Medulla oblongata (tissue), 1 donor: Measurements from ENCODE around the gene CAV1.
"Not testable (repeated sequence)": the region's sequence is repeated elsewhere in the genome, so short reads cannot be mapped to it uniquely, and the experiment has no call there.

Experiments
- DNase-seq: peaks from one replicate; pipeline ENCODE4 v3.0.0-alpha.2; 2015; ENCODE audit errors: extremely low spot score

Gene CAV1, protein sequence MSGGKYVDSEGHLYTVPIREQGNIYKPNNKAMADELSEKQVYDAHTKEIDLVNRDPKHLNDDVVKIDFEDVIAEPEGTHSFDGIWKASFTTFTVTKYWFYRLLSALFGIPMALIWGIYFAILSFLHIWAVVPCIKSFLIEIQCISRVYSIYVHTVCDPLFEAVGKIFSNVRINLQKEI

DNA sequence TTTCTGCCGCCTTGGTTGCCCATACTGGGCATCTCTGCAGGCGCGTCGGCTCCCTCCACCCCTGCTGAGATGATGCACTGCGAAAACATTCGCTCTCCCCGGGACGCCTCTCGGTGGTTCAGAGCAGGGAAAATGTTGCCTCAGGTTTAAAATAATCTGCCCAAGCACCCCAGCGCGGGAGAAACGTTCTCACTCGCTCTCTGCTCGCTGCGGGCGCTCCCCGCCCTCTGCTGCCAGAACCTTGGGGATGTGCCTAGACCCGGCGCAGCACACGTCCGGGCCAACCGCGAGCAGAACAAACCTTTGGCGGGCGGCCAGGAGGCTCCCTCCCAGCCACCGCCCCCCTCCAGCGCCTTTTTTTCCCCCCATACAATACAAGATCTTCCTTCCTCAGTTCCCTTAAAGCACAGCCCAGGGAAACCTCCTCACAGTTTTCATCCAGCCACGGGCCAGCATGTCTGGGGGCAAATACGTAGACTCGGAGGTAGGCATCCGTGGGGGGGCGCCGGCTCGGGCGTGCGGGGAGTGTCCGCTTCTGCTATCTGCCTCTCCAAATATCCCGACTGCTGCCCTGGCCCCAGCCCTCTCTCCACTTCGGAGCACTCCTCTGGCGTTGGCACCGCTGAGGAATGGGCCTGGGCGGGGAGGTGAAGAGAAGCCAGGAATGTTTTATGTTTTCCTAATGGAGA lies at the start of gene CAV1:
CAV1 (plus strand) TSS at position 428 of the 689 bp plus-strand sequence; CDS start at position 455, 27 bp downstream.
- peak; percentile 46 for DNase-seq

DNA sequence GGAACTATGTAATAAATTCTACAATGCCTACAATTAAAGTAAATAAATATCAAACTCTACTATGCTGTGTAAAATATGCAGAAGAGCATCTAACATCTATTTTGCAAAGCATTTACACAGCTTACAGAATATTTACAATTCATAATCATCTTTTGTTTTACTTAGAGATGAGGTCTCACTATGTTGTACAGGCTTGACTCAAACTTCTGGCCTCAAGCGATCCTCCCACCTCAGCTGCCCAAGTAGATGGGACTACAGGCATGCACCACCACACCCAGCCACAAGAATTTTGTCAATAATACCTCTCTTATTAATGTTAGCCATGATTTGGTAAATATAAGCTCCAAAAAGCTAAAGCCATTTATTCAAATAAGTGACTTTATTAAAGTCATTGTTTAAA lies 47.2 kb upstream of the CAV1 start:
- DNase-seq: no peak

DNA sequence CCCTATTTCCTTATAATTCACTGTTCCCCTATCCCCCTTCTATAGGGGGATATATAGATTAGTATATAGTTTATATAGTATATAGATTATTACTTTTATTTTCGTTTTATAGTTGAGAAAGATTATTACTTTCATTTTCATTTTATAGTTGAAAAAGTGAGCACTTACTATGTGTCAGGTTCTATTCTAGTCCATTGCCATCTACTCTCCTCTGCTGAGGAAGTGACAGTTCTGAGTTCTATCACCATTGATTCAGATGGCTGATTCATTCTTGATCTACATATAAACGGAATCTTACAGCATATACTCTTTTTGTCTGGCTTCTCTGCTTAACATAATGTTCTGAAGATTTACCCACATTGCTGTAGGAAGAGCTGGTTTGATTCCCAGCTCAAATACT lies 46.0 kb upstream of the CAV1 start:
- DNase-seq: no peak

DNA sequence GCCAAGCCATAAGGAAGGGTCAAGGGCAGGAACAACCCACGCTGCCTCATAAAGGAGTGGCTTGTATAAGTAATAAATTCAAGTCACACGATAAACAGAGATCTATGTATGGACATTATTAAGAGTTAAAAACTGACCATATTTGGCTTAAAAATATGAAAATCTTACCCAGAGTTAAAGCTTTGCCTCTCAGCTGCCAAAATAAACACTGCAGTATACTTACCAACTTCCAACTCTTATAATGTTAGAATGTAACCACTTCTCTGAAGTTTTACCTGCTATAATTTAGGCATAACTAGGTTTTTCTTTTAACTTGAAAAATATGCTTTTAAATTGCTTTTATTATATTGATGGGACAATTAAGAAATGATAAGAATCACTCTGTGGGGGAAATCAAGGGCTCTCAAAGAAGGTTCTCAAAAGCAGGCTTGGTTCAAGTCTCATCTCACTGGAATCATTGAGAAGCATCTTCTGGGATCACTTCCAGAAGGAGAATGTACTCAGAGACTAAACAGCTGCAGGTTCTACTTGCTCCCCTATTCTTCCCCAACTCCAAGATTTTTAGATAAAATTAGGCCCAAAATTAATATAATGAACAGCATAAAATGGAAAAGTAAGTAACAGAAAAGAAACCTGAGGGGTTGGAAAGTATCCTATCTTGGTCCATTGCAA lies 41.4 kb upstream of the CAV1 start:
- no peak for DNase-seq

DNA sequence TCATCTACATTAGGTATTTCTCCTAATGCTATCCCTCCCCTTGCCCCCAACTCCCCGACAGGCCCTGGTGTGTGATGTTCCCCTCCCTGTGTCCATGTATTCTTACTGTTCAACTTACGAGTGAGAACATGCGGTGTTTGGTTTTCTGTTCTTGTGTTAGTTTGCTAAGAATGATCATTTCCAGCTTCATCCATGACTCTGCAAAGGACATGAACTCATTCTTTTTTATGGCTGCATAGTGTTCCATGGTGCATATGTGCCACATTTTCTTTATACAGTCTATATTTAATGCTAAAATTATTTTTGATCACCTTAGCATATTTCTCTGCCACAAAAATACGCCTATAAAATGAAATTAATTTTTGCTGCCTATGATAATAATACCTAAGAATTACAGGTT lies 40.4 kb upstream of the CAV1 start:
- DNase-seq: not testable (repeated sequence)

DNA sequence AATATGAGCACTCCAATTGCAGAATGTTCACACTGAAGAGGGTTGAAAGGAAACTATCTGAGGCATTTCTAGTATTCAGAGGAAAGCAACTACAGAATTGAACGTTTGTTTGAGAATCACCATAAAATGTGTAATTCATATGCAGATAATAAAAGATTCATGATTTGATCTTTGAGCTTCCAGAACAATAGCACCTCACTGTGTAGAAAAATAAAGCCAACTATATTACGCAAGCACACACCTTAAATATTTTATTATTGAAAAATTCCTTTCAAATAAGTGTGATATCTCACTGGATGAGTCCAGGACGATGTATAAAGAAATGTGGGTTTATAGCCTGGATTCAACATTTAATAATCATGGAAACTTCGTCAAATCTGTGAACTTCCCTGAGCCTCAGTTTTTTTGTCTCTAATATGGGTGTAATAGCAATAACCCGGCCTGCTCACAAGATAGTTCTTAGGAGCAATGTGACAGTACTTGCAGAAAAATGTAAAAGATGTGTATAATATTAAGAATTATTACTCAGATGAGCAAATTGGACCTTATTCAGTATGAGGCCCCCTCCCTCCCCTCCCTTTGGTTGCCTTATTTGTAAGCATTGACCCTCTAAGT lies 36.8 kb upstream of the CAV1 start:
- DNase-seq: no peak

DNA sequence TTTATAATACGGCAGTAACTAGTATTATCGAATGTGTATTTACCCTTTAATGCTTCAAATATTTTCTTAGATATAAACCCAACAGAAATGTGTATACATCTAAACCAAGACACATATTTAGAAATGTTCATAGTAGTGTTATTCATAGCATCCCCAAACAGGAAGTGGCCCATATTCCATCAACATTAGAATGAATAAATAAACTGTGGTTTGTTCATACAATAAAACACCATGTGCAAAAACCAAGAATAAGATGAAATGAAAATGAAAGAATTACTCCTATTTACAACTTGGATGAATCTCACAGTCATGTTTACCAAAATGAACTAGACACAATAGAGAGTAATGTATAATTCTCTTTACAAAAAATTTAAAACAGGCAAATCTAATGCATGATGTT lies 34.5 kb upstream of the CAV1 start:
- DNase-seq: no peak

DNA sequence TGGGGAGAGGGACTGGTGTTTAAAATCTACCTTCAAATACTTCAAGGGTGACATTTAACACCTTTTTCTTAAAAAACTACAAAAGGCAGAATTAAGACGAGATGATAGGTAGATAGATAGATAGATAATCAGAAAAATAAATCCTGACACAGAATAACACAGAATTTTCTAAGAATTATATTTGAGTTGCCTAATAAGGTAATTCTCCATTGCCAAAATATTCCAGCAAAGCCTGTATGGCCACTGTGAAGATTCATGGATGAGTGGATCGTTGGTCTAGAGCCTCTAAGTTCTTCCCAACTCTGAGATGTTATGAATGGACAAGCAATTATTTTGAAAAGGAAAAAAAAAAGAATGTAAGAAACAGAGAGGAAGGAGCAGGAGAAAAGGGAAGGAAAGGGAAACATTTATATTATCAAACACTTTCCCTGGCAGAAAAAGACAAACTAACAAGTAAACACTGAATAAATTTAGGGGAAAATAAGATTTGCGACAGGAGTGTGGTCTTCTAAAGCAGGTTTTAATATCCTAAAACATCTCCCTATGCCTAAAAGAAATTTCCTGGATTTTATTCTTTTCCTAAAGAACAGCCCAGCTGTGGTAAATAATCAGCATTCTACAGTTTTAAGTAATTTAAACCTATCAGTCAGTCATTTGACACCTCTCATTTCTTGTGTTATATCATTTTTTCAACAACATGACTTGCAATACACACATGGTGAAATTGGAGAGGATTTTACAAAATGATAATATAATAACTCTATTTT lies 32.8 kb upstream of the CAV1 start:
- DNase-seq: no peak

DNA sequence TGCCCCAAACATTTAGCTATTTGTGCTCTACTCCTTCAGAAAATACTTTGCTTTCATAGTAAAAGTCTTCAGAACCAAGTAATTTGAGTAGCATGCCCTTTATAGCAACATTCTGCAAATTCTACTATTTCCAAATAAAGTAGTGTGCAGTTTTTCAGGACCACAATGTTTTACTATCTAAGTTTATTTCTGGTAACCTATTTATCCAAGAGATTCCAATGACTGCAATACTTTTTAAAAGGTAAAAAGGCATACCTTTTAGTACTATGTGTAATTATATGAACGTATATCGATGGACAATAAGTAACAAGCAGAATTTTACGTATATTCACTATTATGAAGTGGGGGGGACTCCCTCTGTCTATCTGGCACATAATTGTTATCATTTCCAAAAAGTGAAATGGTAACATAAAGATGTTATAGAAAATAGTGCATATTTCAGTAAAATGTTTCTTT lies 32.2 kb upstream of the CAV1 start:
- DNase-seq: no peak

DNA sequence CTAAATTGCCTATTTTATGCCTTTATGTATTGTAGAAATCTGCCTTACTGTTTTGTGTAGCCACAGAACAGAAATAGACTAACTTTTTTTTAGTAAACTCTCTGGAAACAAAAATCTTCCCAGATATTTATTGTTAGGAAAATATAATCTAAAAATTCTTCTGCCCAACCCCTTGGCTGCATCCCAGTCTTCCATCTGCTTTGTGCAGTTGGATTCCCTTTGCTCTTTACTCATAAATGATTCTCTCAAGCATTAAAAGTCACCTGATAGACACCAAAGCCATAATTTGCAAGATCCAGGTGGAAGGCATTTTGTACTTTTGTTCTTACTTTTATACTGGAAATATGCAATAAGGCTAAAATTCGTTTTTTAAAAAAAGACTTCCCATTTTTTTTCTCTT lies 31.4 kb upstream of the CAV1 start:
- no peak for DNase-seq

DNA sequence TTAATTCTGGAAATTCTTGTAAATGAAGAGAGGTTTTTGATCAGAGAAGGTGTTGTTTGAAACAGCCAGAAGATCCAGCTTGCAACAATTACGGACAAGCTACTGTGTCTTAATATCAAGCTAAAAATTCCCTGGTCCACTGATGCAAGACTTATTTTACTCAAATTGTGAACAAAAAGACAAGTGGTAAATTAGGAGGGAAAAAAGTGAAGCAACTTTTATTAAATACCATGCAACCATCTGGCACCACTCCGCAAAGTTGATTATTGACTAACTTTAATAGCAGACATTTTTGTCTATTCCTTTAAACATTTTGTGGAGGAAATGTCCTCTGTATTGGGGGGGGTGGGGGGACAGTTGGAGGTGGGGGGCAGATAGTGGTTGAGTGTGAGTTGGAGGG lies 30.4 kb upstream of the CAV1 start:
- no peak for DNase-seq

DNA sequence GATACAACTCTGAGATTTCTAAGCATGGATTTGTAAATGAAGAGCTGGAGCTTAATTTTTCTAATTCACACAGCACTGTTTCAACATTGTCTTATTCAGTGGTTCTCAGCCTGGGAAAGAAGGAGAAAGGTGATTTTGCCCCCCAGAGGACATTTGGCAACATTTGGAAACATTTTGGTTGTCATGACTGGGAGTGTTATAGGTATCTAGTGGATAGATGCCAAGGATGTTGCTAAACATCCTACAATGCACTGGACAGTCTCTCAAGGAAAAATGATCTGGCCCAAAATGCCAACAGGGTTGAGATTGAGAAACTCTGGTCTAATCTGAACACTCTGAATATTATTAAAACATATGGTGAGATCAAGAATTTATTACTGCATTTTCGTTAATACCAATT lies 29.1 kb upstream of the CAV1 start:
- DNase-seq: no peak

DNA sequence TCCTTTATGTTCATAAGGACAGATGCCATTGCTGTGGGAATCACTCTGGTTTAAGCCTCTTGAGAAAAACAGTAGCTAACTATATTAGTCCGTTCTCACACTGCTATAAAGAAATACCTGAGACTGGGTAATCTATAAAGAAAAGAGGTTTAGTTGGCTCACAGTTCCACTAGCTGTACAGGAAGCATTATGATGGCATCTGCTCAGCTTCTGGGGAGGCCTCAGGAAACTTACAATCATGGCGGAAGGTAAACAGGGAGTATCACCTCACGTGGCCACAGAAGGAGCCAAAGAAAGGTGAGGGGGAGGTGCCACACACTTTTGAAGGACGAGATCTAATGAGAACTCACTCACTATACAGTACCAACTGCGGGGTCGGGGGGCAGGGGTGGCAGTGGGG lies 28.2 kb upstream of the CAV1 start:
- no peak for DNase-seq

DNA sequence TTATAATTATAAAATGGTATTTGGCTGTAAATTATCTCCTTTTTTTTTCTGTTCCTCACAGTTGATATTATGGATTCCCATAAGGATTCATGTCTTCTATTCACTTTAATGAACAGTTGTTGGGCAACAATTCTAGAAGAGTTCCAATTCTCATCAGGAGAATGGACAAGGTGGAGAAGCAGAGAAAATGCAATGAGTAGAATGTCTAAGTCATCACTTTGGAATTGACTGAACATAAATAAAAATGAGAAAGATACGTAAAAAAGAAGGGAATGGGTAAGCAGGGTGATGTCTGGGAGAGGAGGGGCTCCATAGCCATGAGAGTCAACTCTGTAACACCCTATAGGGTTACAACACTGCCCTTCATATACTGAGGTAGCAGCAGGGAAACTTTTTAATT lies 27.1 kb upstream of the CAV1 start:
- no peak for DNase-seq

DNA sequence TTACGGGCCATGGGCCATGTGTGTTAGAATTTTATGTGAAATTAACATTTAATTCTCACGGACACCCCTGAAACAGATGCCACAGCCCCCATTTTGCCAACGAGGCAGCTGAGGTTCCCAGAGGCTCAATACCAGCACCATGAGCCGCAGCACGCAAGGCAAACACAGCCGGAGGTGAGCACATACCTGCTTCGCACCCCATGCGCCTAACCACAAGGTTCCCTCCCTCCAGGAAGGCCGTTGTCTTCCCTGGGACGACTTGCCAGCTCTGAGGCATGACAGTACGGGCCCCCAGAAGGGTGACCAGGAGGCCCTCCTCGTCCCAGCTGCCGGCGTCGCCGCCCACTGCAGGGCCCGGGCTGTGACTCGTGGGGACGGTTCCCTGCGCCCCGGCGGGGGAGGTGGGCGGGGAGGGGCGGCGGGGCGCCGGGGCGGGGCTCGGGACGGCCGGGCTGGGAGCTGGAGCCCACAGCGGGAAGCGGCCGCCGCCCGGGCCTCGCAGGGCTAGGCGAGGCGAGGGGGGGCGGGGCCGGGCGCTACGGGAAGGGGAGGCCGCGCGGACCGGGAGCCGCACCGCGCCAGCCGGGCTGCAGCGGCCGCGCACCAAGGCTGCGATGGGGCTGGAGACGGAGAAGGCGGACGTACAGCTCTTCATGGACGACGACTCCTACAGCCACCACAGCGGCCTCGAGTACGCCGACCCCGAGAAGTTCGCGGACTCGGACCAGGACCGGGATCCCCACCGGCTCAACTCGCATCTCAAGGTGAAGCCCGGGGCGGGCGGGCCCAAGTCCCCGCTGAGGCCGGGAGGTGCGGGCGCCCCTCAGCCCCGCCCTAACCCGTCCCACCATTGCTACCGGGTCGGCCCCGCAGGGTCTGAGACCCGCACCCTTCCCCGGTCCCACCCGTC lies 25.4 kb upstream of the CAV1 start, which contains the start of gene CAV2:
CAV2 (plus strand) TSS at position 571 of the 910 bp plus-strand sequence; CDS start at position 615, 44 bp downstream.
- DNase-seq: no peak

DNA sequence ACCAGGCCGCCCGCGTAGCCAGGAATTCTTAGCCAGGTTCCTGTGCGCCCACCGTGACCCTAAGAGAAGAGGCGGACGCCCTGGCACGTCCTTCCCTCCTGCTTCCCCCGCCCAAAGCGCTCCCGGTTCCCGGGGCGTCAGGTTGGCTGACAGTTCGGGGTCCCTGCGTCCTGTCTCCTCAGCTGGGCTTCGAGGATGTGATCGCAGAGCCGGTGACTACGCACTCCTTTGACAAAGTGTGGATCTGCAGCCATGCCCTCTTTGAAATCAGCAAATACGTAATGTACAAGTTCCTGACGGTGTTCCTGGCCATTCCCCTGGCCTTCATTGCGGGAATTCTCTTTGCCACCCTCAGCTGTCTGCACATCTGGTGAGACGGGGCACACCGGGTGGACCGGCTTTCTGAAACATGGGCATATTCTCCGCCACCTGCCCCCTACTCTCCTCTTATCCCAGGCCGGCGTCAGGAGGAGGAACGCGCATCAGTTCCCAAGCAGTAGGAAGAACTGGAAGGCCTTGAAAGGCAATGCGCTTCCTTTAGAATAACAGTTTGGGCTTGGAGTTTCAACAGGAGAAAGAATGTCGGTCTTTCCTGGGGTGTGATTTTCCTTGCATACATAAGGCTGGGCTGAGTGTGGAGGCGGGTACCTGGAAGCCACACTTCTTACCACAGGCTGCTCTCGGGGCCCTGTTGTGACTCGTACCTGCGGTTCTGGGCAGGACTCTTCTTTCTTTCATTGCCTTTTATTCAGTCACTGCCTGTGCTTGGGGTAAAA lies 24.6 kb upstream of the CAV1 start:
- DNase-seq: no peak

DNA sequence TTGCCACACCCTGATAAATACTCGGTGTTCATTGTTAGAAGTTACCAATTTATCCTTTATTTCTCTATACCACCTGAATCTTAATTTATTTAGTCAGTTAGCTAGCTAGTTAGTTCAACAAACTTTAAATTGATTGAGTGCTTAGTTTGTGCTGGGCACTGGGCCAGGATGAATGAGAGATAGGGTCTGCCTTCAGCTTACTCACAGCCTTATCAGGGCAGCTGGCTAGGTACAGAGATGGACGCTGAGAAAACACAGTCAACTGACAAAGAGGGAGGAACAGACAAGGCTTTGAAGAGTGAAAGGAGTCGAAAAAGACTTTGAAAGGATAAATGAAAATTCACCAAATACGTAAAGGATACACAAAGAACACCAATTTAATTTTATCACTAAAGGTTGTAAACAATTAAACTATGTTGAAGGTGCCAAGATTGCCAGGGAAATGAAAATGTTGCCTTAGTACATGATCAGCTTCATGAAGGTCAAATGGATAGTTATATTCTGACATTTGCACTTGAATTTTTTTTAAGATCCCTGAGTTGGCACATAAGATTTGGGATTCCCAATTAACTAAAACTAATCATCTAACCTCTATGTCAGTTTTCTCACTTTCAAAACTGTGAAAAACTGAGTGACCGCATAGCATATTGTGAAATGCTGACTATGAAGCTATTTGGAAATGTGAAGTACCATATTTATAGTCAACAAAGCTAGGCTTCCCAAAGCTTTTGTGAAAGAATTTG lies 23.2 kb upstream of the CAV1 start:
- no peak for DNase-seq

DNA sequence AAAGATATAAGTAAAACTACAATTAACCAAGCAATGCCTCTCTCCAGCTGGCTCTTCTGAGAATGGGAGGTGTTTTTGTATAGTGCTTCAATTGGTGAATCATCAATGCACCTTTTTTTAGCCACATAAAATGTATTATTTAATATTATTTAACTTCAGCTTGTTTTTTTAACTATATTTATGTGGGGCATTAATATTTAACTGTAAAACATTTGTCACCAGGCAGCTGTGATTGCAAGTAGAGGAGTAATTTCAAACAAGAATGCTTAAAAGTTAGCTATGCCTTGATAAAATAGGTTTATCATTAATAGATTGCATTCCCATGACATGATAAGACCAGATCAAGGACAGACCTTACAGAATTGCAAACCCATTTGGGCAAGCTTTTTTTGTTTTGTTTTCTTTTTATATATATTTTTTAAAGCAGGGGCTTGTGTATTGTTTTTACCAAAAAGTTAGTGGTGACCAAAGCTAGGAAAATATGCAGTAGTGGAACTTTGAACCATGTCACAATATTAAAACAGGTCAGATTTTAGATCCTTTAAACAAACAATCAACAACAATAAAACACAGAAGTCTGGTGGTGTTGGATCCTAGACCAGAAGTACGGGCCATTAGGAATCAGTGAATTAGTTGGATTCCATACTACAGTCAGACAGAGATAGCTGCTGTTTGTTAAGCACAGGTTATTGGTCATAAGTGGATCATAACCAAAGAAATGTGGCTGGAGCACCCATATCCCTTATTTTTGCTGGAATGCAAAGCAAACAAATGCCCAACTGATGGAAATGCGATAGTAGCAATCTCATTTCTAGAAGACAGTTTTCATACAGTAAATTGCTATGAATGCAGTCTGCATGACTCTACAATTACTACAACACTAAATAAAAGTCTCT lies 22.4 kb upstream of the CAV1 start:
- no peak for DNase-seq
